PC-3 (cell line): ENCODE results near the gene NPHP1. TPM values are rescaled to one million over a fixed set of nuclear protein-coding genes. Genes with fewer than 3 reads are reported as not detected.
A peak's percentile ranks its signal among the peaks of the same experiment; 100 is the strongest.

Experiments
- ATAC-seq: fragments of 200-7000 bp; cut with Tn5 transposase; 2 replicates; pipeline ENCODE4 v1.9.1; 2020; ENCODE audit warnings: mild to moderate bottlenecking, moderate library complexity
- BruUV-seq: library from RNA; stranded (reverse); fragments of 400-500 nt; replicated peaks from 2 replicates; lab custom pipeline; 2021; lab: Mats Ljungman, UMichigan
- CTCF ChIA-PET: fragments of 300-600 bp; sonication (Branson Sonifier 250); formaldehyde crosslinking; loops from one replicate; lab custom pipeline; 2022; ENCODE audit warnings: antibody characterized with exemption; lab: Charles Lee
- POLR2A ChIA-PET: fragments of 300-600 bp; sonication (Branson Sonifier 250); formaldehyde crosslinking; loops from one replicate; lab custom pipeline; 2022; ENCODE audit warnings: antibody characterized with exemption; ENCODE audit not compliant: unreplicated experiment; lab: Charles Lee
- DNase-seq: peaks from one replicate; pipeline ENCODE4 v3.0.0-alpha.2; 2015
- H2AFZ ChIP-seq: fragments of 300-600 bp; sonication (generic); 2 replicates; pipeline ENCODE4 v1.6.0; 2016; ENCODE audit warnings: antibody characterized with exemption, low read length
- H3F3A ChIP-seq: fragments of 300-600 bp; sonication (generic); one replicate; pipeline ENCODE4 v1.6.0; 2017; ENCODE audit warnings: antibody characterized with exemption, low read length, control low read depth, mild to moderate bottlenecking; ENCODE audit not compliant: unreplicated experiment
- H3K27ac ChIP-seq: fragments of 300-600 bp; sonication (generic); 2 replicates; pipeline ENCODE4 v1.5.1; 2016; ENCODE audit warnings: mild to moderate bottlenecking, low read length
- H3K27me3 ChIP-seq: fragments of 300-600 bp; sonication (generic); 2 replicates; pipeline ENCODE4 v1.6.1; 2016; ENCODE audit warnings: low read length, mixed read lengths
- H3K36me3 ChIP-seq: fragments of 300-600 bp; sonication (generic); 2 replicates; pipeline ENCODE4 v1.6.1; 2016; ENCODE audit warnings: low read depth, mixed run types, low read length, mixed read lengths
- H3K4me1 ChIP-seq: fragments of 300-600 bp; sonication (generic); 2 replicates; pipeline ENCODE4 v1.5.1; 2016; ENCODE audit warnings: low read length; ENCODE audit not compliant: insufficient read depth
- H3K4me2 ChIP-seq: fragments of 300-600 bp; sonication (generic); 2 replicates; pipeline ENCODE4 v1.6.0; 2016; ENCODE audit warnings: low read length
- H3K4me3 ChIP-seq: fragments of 300-600 bp; sonication (generic); 2 replicates; pipeline ENCODE4 v1.5.1; 2016; ENCODE audit warnings: mild to moderate bottlenecking, low read length, mixed read lengths
- H3K79me2 ChIP-seq: fragments of 300-600 bp; sonication (generic); 2 replicates; pipeline ENCODE4 v1.6.1; 2017; ENCODE audit warnings: low read length, mixed read lengths
- H3K9ac ChIP-seq: fragments of 300-600 bp; sonication (generic); 2 replicates; pipeline ENCODE4 v1.6.0; 2016; ENCODE audit warnings: mild to moderate bottlenecking, low read length
- H3K9me2 ChIP-seq: fragments of 300-600 bp; sonication (generic); replicated peaks from 2 replicates; pipeline ENCODE4 v1.6.1; 2016; ENCODE audit warnings: mixed run types, low read length, mixed read lengths
- H3K9me3 ChIP-seq: fragments of 300-600 bp; sonication (generic); 2 replicates; pipeline ENCODE4 v1.6.1; 2016; ENCODE audit warnings: low read length, mixed read lengths
- H4K20me1 ChIP-seq: fragments of 300-600 bp; sonication (generic); 2 replicates; pipeline ENCODE4 v1.6.1; 2016; ENCODE audit warnings: low read length, mixed read lengths
- CTCF ChIP-seq: fragments of 300-600 bp; sonication (generic); conservative IDR thresholded peaks from 2 replicates; pipeline ENCODE4 v1.5.1; 2017; ENCODE audit warnings: antibody characterized with exemption, low read depth, mild to moderate bottlenecking, low read length
- EZH2 ChIP-seq: fragments of 300-600 bp; sonication (generic); IDR thresholded peaks from one replicate; pipeline ENCODE4 v1.6.1; 2017; ENCODE audit warnings: antibody characterized with exemption, mild to moderate bottlenecking, low read length; ENCODE audit not compliant: unreplicated experiment
- EZH2phosphoT487 ChIP-seq: fragments of 300-600 bp; sonication (generic); IDR thresholded peaks from 2 replicates; pipeline ENCODE4 v1.6.1; 2018; ENCODE audit warnings: mild to moderate bottlenecking, antibody characterized with exemption, low read length, borderline replicate concordance
- intact Hi-C: fragments of 100-400 bp; cut with micrococcal nuclease; formaldehyde crosslinking; loops from 2 replicates; pipeline ENCODE4 v1.9.0; 2023
- total RNA-seq: library from RNA; depleted of rRNA; stranded (reverse); fragments of >200 nt; gene quantifications from 2 replicates; pipeline ENCODE4 v1.2.3, GENCODE V29; 2014

NPHP1 gene
- total RNA-seq, 1 experiment from 2014 or later: 4.2 TPM

GRCh38 chr2:110099471-110100225 is 105.2 kb downstream of the NPHP1 start:
- CTCF ChIA-PET: no interaction called here
- intact Hi-C loops: no loop called here
- peaks cover 71% of the 10 kb centered on the region for H3K79me2 ChIP-seq
- no TSS peak for BruUV-seq
- TF ChIP-seq EZH2phosphoT487 (no peak), CTCF (no peak), EZH2 (no peak)
- peaks cover 8% of the 10 kb centered on the region for H3F3A ChIP-seq
- POLR2A ChIA-PET: no interaction called here
- peak overlapping the region; percentile 98 for H3K27ac ChIP-seq
- no peaks in the 10 kb centered on the region for H3K9me2 ChIP-seq
- no peak overlapping the region for H3K4me2 ChIP-seq
- ATAC-seq (no peak), DNase-seq (no peak)
- peak overlapping the region; percentile 90 for H3K9ac ChIP-seq
- no peaks in the 10 kb centered on the region for H3K9me3 ChIP-seq
- no peak overlapping the region for H2AFZ ChIP-seq
- no peak overlapping the region for H3K4me3 ChIP-seq
- no peaks in the 10 kb centered on the region for H4K20me1 ChIP-seq
- peaks cover 57% of the 10 kb centered on the region for H3K4me1 ChIP-seq
- H3K27me3 ChIP-seq: no peaks in the 10 kb centered on the region
- H3K36me3 ChIP-seq: peaks cover 33% of the 10 kb centered on the region

- no peak overlapping the region for H3K4me2 ChIP-seq
- ATAC-seq (no peak), DNase-seq (no peak)
- peaks cover 51% of the 10 kb centered on the region for H3K4me1 ChIP-seq
- no TSS peak for BruUV-seq
- H3K27ac ChIP-seq: no peak overlapping the region
- peaks cover 4% of the 10 kb centered on the region for H3F3A ChIP-seq
- ChIA-PET POLR2A (no interaction called here), CTCF (no interaction called here)
- no peak overlapping the region for H3K9ac ChIP-seq
- TF ChIP-seq EZH2 (no peak), CTCF (no peak), EZH2phosphoT487 (no peak)
- H3K9me2 ChIP-seq: no peaks in the 10 kb centered on the region
- peaks cover 65% of the 10 kb centered on the region for H3K79me2 ChIP-seq
- H3K36me3 ChIP-seq: peaks cover 28% of the 10 kb centered on the region
- intact Hi-C loops: no loop called here
- no peak overlapping the region for H2AFZ ChIP-seq
- no peak overlapping the region for H3K4me3 ChIP-seq
- H4K20me1 ChIP-seq: no peaks in the 10 kb centered on the region
- no peaks in the 10 kb centered on the region for H3K27me3 ChIP-seq
- H3K9me3 ChIP-seq: no peaks in the 10 kb centered on the region
Measured at GRCh38 chr2:110099038-110099425, 105.8 kb downstream of the NPHP1 start.

- DNase-seq (peak; percentile 62), ATAC-seq (no peak)
- no TSS peak for BruUV-seq
- H3K9me3 ChIP-seq: no peaks in the 10 kb centered on the region
- ChIA-PET POLR2A (no interaction called here), CTCF (no interaction called here)
- H3K27ac ChIP-seq: peak overlapping the region; percentile 21; the same call in 1 of the 2 replicates
- H3K4me2 ChIP-seq: 0 out of 2 replicates have a peak overlapping the region, but pooled peaks have one; percentile 5
- peaks cover 25% of the 10 kb centered on the region for H3K36me3 ChIP-seq
- H4K20me1 ChIP-seq: no peaks in the 10 kb centered on the region
- H3F3A ChIP-seq: peaks cover 4% of the 10 kb centered on the region
- no peak overlapping the region for H3K9ac ChIP-seq
- H3K4me3 ChIP-seq: no peak overlapping the region
- H3K27me3 ChIP-seq: no peaks in the 10 kb centered on the region
- peaks cover 38% of the 10 kb centered on the region for H3K4me1 ChIP-seq
- no peaks in the 10 kb centered on the region for H3K9me2 ChIP-seq
- no peak overlapping the region for H2AFZ ChIP-seq
- intact Hi-C loops: no loop called here
- TF ChIP-seq EZH2: no peak
- TF ChIP-seq EZH2phosphoT487: no peak
- TF ChIP-seq CTCF: no peak
- peaks cover 51% of the 10 kb centered on the region for H3K79me2 ChIP-seq
Measured at GRCh38 chr2:110097506-110098220, 107.2 kb downstream of the NPHP1 start.
